ENCODE data around the gene GDF10.

The GDF10 gene

GRCh38 chr10:47279276-47279675, 20.7 kb upstream of the GDF10 start:
- Histone ChIP-seq H3K36me3 (ENCODE audit: control insufficient read depth in 2 of 2, insufficient read depth in 1 of 2, low read length in 2 of 2) (no peaks in the 10 kb centered on the region), H3K4me1 (ENCODE audit: control insufficient read depth, insufficient read depth, low read length) (no peaks in the 10 kb centered on the region), H3K9me3 (ENCODE audit: control insufficient read depth, insufficient read depth, low read depth, low read length) (no peaks in the 10 kb centered on the region), H3K4me3 (ENCODE audit: low read depth, low read length) (no peak overlapping the region), H3K27ac (ENCODE audit: extremely low read depth, low read depth, low read length) (no peak overlapping the region)
- CTCF ChIA-PET, result interaction anchor here (0.5 to 1.8 kb wide), 3 partner anchors 33 to 732 kb away, joined by 3 to 4 read pairs (median 3); no protein-coding TSS in a partner anchor
- TF ChIP-seq ZNF366 (tag by site-specific recombination; conservative IDR thresholded peaks at IDR 0.05), result no peak
- POLR2A ChIA-PET, result no interaction called here

- no peak overlapping the region for H3K27ac ChIP-seq (ENCODE audit: extremely low read depth, low read depth, low read length)
- ChIA-PET POLR2A (no interaction called here), CTCF (interaction anchor here (0.8 to 1.6 kb wide), 2 partner anchors 219 to 257 kb away, joined by 3 to 5 read pairs; no protein-coding TSS in a partner anchor)
- TF ChIP-seq ZNF132 (tag by site-specific recombination; IDR thresholded peaks at IDR 0.05; ENCODE audit: borderline replicate concordance) (no peak), ZNF521 (tag by site-specific recombination; IDR thresholded peaks at IDR 0.05) (no peak), ZNF645 (tag by site-specific recombination; IDR thresholded peaks at IDR 0.05) (no peak), ZEB2 (tag by site-specific recombination; IDR thresholded peaks at IDR 0.05) (no peak), ZNF366 (tag by site-specific recombination; conservative IDR thresholded peaks at IDR 0.05) (no peak), ZIC2 (tag by site-specific recombination; IDR thresholded peaks at IDR 0.05) (peak; percentile 89), BCL11A (tag by site-specific recombination; IDR thresholded peaks at IDR 0.05; ENCODE audit: low read depth) (no peak), ZNF214 (tag by site-specific recombination; IDR thresholded peaks at IDR 0.05; ENCODE audit: borderline replicate concordance) (no peak)
- H3K4me3 ChIP-seq (ENCODE audit: low read depth, low read length), result no peak overlapping the region
- no peaks in the 10 kb centered on the region for H3K9me3 ChIP-seq (ENCODE audit: control insufficient read depth, insufficient read depth, low read depth, low read length)
- H3K36me3 ChIP-seq (ENCODE audit: control insufficient read depth in 2 of 2, insufficient read depth in 1 of 2, low read length in 2 of 2), result no peaks in the 10 kb centered on the region
- H3K4me1 ChIP-seq (ENCODE audit: control insufficient read depth, insufficient read depth, low read length), result no peaks in the 10 kb centered on the region
These were observed 17.9 kb upstream of the GDF10 start for GRCh38 chr10:47282005-47282656.

- TF ChIP-seq ZNF292 (tag by site-specific recombination; IDR thresholded peaks at IDR 0.05; ENCODE audit: borderline replicate concordance, low read depth) (no peak), OSR2 (tag by site-specific recombination; IDR thresholded peaks at IDR 0.05) (no peak), ZNF513 (tag by site-specific recombination; IDR thresholded peaks at IDR 0.05) (no peak), ZNF624 (tag by site-specific recombination; IDR thresholded peaks at IDR 0.05) (no peak), ZIC2 (tag by site-specific recombination; IDR thresholded peaks at IDR 0.05) (no peak), MZF1 (tag by site-specific recombination; IDR thresholded peaks at IDR 0.05; ENCODE audit: borderline replicate concordance) (no peak), ZNF645 (tag by site-specific recombination; IDR thresholded peaks at IDR 0.05) (no peak), EGR2 (tag by site-specific recombination; IDR thresholded peaks at IDR 0.05; ENCODE audit: low read depth) (no peak), ZNF768 (tag by site-specific recombination; IDR thresholded peaks at IDR 0.05) (no peak)
- Histone ChIP-seq H3K4me1 (ENCODE audit: control insufficient read depth, insufficient read depth, low read length) (no peaks in the 10 kb centered on the region), H3K4me3 (ENCODE audit: low read depth, low read length) (no peak overlapping the region), H3K9me3 (ENCODE audit: control insufficient read depth, insufficient read depth, low read depth, low read length) (no peaks in the 10 kb centered on the region), H3K27ac (ENCODE audit: extremely low read depth, low read depth, low read length) (no peak overlapping the region), H3K36me3 (ENCODE audit: control insufficient read depth in 2 of 2, insufficient read depth in 1 of 2, low read length in 2 of 2) (no peaks in the 10 kb centered on the region)
- CTCF ChIA-PET, result interaction anchor here (1.6 kb wide), 1 partner anchor 258 kb away, joined by 5 read pairs; no protein-coding TSS in a partner anchor
- POLR2A ChIA-PET, result no interaction called here
These were observed 17.4 kb upstream of the GDF10 start for GRCh38 chr10:47282657-47283018.
